GM12873 (cell line): ENCODE measurements around the gene THEMIS.

Experiments
- TF ChIP-seq, protein P1 (sequence below): IDR thresholded peaks from 2 replicates; pipeline ENCODE4 v1.5.1; 2012; ENCODE audit warnings: low read depth, mild to moderate bottlenecking, moderate library complexity, low read length, control low read depth; ENCODE audit not compliant: insufficient read depth; ENCODE audit errors: missing control alignments

The THEMIS gene, protein sequence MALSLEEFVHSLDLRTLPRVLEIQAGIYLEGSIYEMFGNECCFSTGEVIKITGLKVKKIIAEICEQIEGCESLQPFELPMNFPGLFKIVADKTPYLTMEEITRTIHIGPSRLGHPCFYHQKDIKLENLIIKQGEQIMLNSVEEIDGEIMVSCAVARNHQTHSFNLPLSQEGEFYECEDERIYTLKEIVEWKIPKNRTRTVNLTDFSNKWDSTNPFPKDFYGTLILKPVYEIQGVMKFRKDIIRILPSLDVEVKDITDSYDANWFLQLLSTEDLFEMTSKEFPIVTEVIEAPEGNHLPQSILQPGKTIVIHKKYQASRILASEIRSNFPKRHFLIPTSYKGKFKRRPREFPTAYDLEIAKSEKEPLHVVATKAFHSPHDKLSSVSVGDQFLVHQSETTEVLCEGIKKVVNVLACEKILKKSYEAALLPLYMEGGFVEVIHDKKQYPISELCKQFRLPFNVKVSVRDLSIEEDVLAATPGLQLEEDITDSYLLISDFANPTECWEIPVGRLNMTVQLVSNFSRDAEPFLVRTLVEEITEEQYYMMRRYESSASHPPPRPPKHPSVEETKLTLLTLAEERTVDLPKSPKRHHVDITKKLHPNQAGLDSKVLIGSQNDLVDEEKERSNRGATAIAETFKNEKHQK

DNA sequence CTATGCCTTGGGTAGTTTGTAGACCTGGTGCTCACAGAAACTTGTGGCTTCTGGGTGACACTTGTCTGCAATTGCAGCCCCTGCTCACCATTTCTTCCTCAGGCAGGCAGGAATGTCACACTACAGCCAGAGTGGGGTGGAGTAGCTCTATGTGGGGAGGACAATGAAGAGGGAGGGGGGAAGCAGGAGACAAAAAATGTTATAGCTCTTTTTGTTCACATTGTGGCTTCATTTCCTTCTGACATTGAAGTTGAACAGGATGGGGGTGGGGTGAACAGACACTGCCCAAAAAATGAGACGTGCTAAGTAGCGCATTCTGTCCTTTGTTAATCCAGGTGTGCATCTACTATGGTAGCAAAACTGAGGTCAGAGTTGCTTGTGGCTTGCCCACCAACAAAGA, at the start of gene THEMIS:
Gene THEMIS, minus strand, starts transcription at position 124 of the 400 bp plus-strand sequence. CDS start 126 bp downstream, outside the sequence.
- TF ChIP-seq, protein P1, sequence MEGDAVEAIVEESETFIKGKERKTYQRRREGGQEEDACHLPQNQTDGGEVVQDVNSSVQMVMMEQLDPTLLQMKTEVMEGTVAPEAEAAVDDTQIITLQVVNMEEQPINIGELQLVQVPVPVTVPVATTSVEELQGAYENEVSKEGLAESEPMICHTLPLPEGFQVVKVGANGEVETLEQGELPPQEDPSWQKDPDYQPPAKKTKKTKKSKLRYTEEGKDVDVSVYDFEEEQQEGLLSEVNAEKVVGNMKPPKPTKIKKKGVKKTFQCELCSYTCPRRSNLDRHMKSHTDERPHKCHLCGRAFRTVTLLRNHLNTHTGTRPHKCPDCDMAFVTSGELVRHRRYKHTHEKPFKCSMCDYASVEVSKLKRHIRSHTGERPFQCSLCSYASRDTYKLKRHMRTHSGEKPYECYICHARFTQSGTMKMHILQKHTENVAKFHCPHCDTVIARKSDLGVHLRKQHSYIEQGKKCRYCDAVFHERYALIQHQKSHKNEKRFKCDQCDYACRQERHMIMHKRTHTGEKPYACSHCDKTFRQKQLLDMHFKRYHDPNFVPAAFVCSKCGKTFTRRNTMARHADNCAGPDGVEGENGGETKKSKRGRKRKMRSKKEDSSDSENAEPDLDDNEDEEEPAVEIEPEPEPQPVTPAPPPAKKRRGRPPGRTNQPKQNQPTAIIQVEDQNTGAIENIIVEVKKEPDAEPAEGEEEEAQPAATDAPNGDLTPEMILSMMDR = no peak

DNA sequence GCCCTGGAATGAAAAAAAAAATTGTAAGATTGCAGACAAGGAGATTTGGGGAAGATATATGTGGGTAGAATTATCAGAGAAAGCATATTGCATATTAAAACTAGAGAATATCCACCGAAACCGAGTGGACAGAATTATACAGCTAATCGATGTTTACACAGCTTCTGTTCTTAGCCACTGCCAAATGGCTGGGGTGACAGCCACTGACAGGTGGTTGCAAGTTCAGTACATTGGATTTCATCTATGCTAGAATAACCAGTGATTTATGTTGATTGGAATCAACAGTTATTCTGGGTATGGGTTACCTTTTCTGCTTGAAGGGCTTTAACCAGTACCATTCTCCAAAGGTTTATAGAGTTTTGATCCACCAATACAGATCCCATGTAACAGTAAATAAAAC, 48.4 kb upstream of the THEMIS start:
- TF ChIP-seq, protein P1 = no peak

DNA sequence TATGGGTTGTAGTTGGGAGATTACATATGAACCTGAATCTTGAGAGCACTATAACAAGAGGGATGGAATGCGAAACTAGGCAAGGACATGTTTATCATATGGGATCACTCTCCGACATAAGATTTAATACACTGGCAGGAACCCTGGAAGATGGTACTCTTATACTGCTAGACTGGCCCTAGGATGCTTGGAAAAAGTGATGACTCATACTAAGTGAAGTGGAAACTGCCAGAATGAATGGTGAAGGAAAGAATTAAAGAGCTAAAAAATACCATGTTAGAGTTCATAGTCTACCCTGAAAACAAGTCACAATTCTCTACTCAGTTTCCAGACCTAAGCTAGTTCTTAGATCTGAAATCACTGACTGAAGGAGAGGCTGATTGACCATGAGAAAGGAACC, 45.5 kb upstream of the THEMIS start:
- TF ChIP-seq, protein P1 = no peak

DNA sequence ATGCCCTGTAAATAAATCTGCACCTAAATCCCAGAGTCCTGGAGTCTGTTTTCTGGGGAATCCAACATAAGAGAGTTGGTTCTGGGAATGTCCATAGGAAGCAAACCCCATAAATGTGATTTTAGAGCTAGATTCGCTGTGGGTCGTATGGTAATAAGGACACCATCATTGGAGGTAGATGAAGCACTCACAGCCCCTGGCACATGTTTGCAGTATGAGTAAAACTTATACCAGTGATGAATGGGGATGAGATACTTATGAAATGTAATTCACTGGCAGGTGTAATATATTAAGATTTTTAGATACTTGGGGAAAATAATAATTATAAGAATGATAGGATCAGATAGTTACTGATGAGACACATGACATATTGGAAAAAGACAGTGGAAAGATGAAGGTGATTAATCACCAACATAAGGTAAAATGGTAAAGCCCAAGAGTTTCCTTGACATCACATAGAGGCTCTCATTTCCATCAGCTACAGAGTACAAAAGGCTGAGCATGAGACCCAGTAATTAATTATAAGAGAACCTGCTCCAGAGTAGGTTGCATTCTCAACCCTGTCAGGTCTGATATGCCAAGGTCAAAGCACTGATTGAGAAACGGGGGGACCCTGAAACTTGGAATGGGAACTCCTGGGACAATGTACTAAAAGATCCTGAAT, 44.7 kb upstream of the THEMIS start:
- TF ChIP-seq, protein P1 = no peak

DNA sequence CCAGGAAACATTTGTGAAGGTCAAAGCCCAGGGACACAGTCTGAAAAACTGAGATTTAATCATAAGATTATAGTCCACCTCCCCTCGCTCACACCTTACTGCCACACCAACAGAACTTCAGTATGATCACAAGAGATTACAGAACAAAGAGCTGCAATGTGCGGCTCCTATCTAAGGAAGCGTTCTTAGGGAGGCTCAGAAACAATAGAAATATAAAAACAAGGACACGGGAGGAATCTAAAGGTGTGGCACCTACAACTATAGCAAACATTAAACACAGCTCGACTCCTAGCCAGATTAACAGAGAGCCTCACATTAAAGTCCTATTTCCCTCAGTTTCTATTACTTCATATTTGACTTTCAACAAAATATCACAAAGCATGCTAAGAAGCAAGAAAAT, 40.4 kb upstream of the THEMIS start:
- TF ChIP-seq, protein P1 = no peak

DNA sequence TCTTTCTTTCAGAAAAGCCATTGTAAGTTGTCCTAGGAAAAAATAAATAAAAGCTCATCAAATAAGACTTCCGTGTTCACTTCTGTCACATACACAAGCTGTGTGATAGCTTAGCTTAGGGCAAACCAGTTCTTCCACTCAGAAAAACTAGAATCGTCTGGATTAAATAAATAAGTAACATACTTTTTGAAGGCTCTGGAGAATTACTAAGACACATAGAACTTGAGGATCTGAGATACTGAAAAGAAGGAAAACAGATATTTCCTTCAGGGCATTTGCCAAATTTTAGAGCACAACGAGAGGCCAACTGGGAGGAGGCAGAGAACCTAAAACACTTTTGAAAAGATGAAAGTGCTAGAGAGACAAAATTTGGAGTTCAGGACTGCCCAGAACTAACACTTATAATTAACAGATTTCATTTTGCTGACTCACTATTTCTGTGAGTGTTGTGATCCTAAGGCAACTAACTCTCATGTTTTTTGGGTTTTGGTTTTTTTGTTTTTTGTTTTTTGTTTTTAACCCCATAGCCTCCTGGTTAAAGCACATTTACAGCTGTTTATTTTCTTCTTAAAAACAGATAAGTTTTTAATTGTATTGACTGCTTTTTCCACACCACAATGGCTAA, 38.7 kb upstream of the THEMIS start:
- TF ChIP-seq, protein P1 = no peak

DNA sequence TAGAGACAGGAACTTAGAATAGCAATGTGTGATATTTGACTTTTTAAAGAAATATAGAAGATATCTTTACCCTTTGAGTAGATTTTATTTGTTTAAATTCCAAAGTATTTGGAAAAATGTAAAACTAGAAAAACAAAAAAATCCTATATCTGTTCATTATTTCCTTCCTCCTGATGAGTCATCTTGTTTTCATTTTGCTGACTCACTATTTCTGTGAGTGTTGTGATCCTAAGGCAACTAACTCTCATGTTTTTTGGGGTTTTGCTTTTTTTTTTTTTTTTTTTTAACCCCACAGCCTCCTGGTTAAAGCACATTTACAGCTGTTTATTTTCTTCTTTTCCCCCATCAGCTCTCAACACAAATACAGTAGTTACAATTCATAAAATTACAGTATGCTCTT, 37.8 kb upstream of the THEMIS start:
- TF ChIP-seq, protein P1 = no peak
